ENCODE results near the gene RNF157. TPM values are rescaled to one million over a fixed set of nuclear protein-coding genes. Genes with fewer than 3 reads are reported as not detected.
A peak's percentile ranks its signal among the peaks of the same experiment; 100 is the strongest.

The RNF157 gene
- total and polyA plus RNA-seq, 2 of the 13 experiments (the other 11 are each of a cell fraction or from before 2014, with no cell fraction given), result 0.44 to 1.5 TPM

GRCh38 chr17:76251478-76252039 lies 11.3 kb upstream of the RNF157 start (continued):
- peak; percentile 52; the same call in 1 of the 2 replicates for TF ChIP-seq ZHX1 (CRISPR knock-in tag; IDR thresholded peaks at IDR 0.05; ENCODE audit: low read depth)
- TF ChIP-seq, protein P1, sequence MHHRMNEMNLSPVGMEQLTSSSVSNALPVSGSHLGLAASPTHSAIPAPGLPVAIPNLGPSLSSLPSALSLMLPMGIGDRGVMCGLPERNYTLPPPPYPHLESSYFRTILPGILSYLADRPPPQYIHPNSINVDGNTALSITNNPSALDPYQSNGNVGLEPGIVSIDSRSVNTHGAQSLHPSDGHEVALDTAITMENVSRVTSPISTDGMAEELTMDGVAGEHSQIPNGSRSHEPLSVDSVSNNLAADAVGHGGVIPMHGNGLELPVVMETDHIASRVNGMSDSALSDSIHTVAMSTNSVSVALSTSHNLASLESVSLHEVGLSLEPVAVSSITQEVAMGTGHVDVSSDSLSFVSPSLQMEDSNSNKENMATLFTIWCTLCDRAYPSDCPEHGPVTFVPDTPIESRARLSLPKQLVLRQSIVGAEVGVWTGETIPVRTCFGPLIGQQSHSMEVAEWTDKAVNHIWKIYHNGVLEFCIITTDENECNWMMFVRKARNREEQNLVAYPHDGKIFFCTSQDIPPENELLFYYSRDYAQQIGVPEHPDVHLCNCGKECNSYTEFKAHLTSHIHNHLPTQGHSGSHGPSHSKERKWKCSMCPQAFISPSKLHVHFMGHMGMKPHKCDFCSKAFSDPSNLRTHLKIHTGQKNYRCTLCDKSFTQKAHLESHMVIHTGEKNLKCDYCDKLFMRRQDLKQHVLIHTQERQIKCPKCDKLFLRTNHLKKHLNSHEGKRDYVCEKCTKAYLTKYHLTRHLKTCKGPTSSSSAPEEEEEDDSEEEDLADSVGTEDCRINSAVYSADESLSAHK (CRISPR knock-in tag; IDR thresholded peaks at IDR 0.05; ENCODE audit: borderline replicate concordance), result no peak

DNA sequence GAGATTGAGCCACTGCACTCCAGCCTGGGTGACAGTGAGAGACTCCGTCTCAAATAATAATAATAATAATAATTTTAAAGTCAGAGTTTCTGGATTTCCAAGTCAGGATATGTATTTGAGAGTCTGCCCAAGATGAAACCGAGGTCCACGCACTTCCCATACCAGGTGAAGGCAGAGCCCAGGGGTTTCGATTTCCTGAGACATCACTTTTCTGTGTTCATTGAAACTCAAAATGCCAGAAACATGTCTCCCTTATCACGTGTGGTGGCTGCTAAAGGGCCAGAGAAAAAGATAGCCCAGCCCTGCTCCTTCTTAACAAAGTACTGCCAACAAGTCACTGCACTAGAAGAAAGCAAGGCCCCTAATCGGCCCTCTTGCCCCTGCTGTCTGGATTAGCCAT lies 9.8 kb upstream of the RNF157 start:
- no peak for FAIRE-seq
- no peaks in the 10 kb centered on the region; a peak in 1 of 5 replicates for H3K27me3 ChIP-seq (ENCODE audit: control insufficient read depth in 1 of 2, insufficient read depth in 2 of 2, low read length in 2 of 2)
- no peak overlapping the region for H3K9ac ChIP-seq (ENCODE audit: insufficient read depth, low read depth, low read length)
- no peak overlapping the region for H2AFZ ChIP-seq (ENCODE audit: low read length)
- intact Hi-C loops (cut with micrococcal nuclease; ENCODE audit: unreplicated experiment) (no loop called here), in situ Hi-C loops (cut with HindIII; ENCODE audit: extremely low pct_ligation_motif_present, low pct_unique_long_range_greater_than_20kb) (no loop called here)
- no peak overlapping the region; the same call in 1 of the 2 replicates for H3K4me2 ChIP-seq (ENCODE audit: low read depth, low read length)
- CTCF ChIA-PET (ENCODE audit: low intra/inter-chr PET ratio, low total read pairs), result no interaction called here
- no peaks in the 10 kb centered on the region for H3K36me3 ChIP-seq (replicated peaks in 1 of 2; ENCODE audit: control insufficient read depth in 1 of 2, insufficient read depth in 2 of 2, low read length in 2 of 2)
- no peak overlapping the region for H3K27ac ChIP-seq (ENCODE audit: extremely low read length, insufficient read depth, low read length)
- WGBS (ENCODE audit: low lambda C conversion rate), result 52% methylated on average over 6 of the region's 6 CpGs
- POLR2A ChIA-PET, result interaction anchor here (2.9 to 7.6 kb wide), 2 partner anchors 9 to 14 kb away, joined by 40 to 51 read pairs; partner anchors contain the start of gene UBALD2
- no TSS peak for BruUV-seq (replicated peaks)
- peaks cover 83% of the 10 kb centered on the region for H3K4me1 ChIP-seq (ENCODE audit: insufficient read depth, low read length)
- no peaks in the 10 kb centered on the region for H3K79me2 ChIP-seq (ENCODE audit: insufficient read depth, low read length)
- no peak for ATAC-seq
- H3K4me3 ChIP-seq (replicated peaks in 1 of 3; ENCODE audit: insufficient read depth in 1 of 3, low read depth in 2 of 3, low read length in 3 of 3), result no peak overlapping the region; a peak in 1 of 6 replicates
- DNase-seq (ENCODE audit: low spot score), result no peak
- no peaks in the 10 kb centered on the region for H4K20me1 ChIP-seq (ENCODE audit: insufficient read depth, low read length)
- no peaks in the 10 kb centered on the region for H3K9me3 ChIP-seq (ENCODE audit: low read length)
- TF ChIP-seq, protein P2, sequence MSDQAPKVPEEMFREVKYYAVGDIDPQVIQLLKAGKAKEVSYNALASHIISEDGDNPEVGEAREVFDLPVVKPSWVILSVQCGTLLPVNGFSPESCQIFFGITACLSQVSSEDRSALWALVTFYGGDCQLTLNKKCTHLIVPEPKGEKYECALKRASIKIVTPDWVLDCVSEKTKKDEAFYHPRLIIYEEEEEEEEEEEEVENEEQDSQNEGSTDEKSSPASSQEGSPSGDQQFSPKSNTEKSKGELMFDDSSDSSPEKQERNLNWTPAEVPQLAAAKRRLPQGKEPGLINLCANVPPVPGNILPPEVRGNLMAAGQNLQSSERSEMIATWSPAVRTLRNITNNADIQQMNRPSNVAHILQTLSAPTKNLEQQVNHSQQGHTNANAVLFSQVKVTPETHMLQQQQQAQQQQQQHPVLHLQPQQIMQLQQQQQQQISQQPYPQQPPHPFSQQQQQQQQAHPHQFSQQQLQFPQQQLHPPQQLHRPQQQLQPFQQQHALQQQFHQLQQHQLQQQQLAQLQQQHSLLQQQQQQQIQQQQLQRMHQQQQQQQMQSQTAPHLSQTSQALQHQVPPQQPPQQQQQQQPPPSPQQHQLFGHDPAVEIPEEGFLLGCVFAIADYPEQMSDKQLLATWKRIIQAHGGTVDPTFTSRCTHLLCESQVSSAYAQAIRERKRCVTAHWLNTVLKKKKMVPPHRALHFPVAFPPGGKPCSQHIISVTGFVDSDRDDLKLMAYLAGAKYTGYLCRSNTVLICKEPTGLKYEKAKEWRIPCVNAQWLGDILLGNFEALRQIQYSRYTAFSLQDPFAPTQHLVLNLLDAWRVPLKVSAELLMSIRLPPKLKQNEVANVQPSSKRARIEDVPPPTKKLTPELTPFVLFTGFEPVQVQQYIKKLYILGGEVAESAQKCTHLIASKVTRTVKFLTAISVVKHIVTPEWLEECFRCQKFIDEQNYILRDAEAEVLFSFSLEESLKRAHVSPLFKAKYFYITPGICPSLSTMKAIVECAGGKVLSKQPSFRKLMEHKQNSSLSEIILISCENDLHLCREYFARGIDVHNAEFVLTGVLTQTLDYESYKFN (CRISPR knock-in tag; conservative IDR thresholded peaks at IDR 0.05), result no peak
- TF ChIP-seq ZNF546 (CRISPR knock-in tag; conservative IDR thresholded peaks at IDR 0.05) (no peak), SALL2 (CRISPR knock-in tag; IDR thresholded peaks at IDR 0.05) (no peak), KLF9 (CRISPR knock-in tag; IDR thresholded peaks at IDR 0.05; ENCODE audit: low read depth) (no peak), ZNF577 (CRISPR knock-in tag; IDR thresholded peaks at IDR 0.05; ENCODE audit: borderline replicate concordance, low read depth) (no peak), DDIT3 (CRISPR knock-in tag; IDR thresholded peaks at IDR 0.05) (no peak), HES4 (CRISPR knock-in tag; IDR thresholded peaks at IDR 0.05; ENCODE audit: borderline replicate concordance) (no peak)
- TF ChIP-seq, protein P3, sequence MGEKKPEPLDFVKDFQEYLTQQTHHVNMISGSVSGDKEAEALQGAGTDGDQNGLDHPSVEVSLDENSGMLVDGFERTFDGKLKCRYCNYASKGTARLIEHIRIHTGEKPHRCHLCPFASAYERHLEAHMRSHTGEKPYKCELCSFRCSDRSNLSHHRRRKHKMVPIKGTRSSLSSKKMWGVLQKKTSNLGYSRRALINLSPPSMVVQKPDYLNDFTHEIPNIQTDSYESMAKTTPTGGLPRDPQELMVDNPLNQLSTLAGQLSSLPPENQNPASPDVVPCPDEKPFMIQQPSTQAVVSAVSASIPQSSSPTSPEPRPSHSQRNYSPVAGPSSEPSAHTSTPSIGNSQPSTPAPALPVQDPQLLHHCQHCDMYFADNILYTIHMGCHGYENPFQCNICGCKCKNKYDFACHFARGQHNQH (CRISPR knock-in tag; IDR thresholded peaks at IDR 0.05), result no peak
